Heart left ventricle (tissue), 16 donors: ENCODE data around the gene DNAI7. TPM values are rescaled to one million over a fixed set of nuclear protein-coding genes. Genes with fewer than 3 reads are reported as not detected.

Source experiments
- ATAC-seq, 4 donors: fragments of 200-7000 bp; cut with Tn5 transposase; one replicate each; pipeline ENCODE4 v1.9.1; 2020 to 2022; ENCODE audit warnings: moderate library complexity in 4 of 4, mild to moderate bottlenecking in 3 of 4, moderate number of reproducible peaks in 1 of 4
- DNase-seq, 5 donors: peaks; one replicate each; pipeline ENCODE4 v3.0.0-alpha.2; 2020
- H3K27ac ChIP-seq, 12 donors: fragments of 200-600 bp; sonication (generic) in 4 of 12; one replicate each; pipeline versions ENCODE4 v1.5.0 to v1.8.0; 2016 to 2022; ENCODE audit warnings: mild to moderate bottlenecking in 2 of 12
- H3K27me3 ChIP-seq, 9 donors: fragments of 200-600 bp; sonication (generic) in 2 of 9; one replicate each; pipeline versions ENCODE4 v1.5.1 to v1.8.0; 2016 to 2022; ENCODE audit warnings: mild to moderate bottlenecking in 3 of 9
- H3K36me3 ChIP-seq, 9 donors: fragments of 200-600 bp; sonication (generic) in 2 of 9; one replicate each; pipeline versions ENCODE4 v1.5.0 to v1.8.0; 2018 to 2022; ENCODE audit warnings: mild to moderate bottlenecking in 2 of 9
- H3K4me1 ChIP-seq, 12 donors: fragments of 200-600 bp; sonication (generic) in 4 of 12; one replicate each; pipeline versions ENCODE4 v1.5.0 to v1.8.0; 2016 to 2022; ENCODE audit warnings: mild to moderate bottlenecking in 3 of 12
- H3K4me3 ChIP-seq, 12 donors: fragments of 200-600 bp; sonication (generic) in 4 of 12; one replicate each; pipeline versions ENCODE4 v1.5.0 to v1.8.0; 2017 to 2022; ENCODE audit warnings: mild to moderate bottlenecking in 9 of 12, moderate library complexity in 4 of 12
- H3K9me3 ChIP-seq, 12 donors: fragments of 200-600 bp; sonication (generic) in 4 of 12; one replicate each; pipeline versions ENCODE4 v1.5.0 to v1.8.0; 2016 to 2022; ENCODE audit warnings: mild to moderate bottlenecking in 1 of 12
- POLR2A ChIP-seq, 2 donors: fragments of 450-650 bp; IDR thresholded peaks; one replicate each; pipeline ENCODE4 v1.6.1; 2017; ENCODE audit warnings: antibody characterized with exemption in 2 of 2, mild to moderate bottlenecking in 2 of 2, moderate library complexity in 2 of 2
- WGBS, 4 donors: extraction: QIAGEN DNeasy Blood & Tissue Kit in 2 of 4; methylation state at CpG; one replicate each; pipeline versions ENCODE4 v1.1.5 to v1.1.7; 2013 to 2018; 5-methylcytosine and 5-hydroxymethylcytosine counted together
- intact Hi-C, 10 donors: fragments of 100-400 bp; cut with DNase I; formaldehyde crosslinking; loops; one replicate each; pipeline versions ENCODE4 v1.11.1 to v1.14.2; 2022
- polyA plus RNA-seq, 2 donors: library from polyadenylated mRNA; stranded (reverse); fragments of 200-250 nt; gene quantifications; one replicate each; pipeline ENCODE4 v1.2.3, GENCODE V29; 2013
- total RNA-seq, 9 donors: library from RNA; depleted of rRNA in 2 of 9; stranded (reverse); fragments of >200 nt in 2 of 9; fragmentation: NEBNext Ultra II Directional in 3 of 9; extraction: Animal tissue kit (Norgen Biotek cat#: 25700) in 3 of 9; gene quantifications; one replicate each; pipeline versions ENCODE4 v1.1.0 to v1.2.4, GENCODE V29; 2016 to 2023
- TF ChIP-seq, protein P1 (sequence below), 12 donors: fragments of 200-600 bp; sonication (generic) in 4 of 12; IDR thresholded peaks; one replicate each; pipeline versions ENCODE4 v1.5.0 to v1.8.0; 2018 to 2022; ENCODE audit warnings: antibody characterized with exemption in 12 of 12, mild to moderate bottlenecking in 5 of 12
- donor health status: ischemic (EF 13 %, LVEDD 7.1; RV severe dilation, severe dysfunction).
- donor health status: healthy with polysubstance abuse.
- donor health status: DM: no; HTN: yes; CAD: no.
- donor health status: DM: no; HTN: no; CAD: no.
- donor health status: ischemic (EF 25% LVEDD 6.9; RV normal size, moderate dysfunction).
- donor health status: ischemic (EF 25% LVEDD 5.7; RV mildly dilated, moderate dysfunction).
- donor health status: healthy.
- donor health status: DM: yes; HTN: yes; CAD: no.
- donor health status: ischemic (EF 35%, LVEDD 5.7; RV mildly dilated, moderate dysfunction).
- donor health status: nonischemic (EF 11% LVEDD 7.7; RV severe dilation, severe dysfunction).
- donor health status: DM: yes; HTN: yes; CAD: no.
- donor health status: PGD.
- donor health status: ischemic (EF 29% LVEDD 5.4; RV normal size, mild dysfunction).
- donor health status: nonischemic (EF 23%, LVEDD 6.1; RV moderate dilation, normal function).

DNAI7 gene
- total and polyA plus RNA-seq, 11 donors: 0.10 to 1.9 (median 0.78) TPM; not detected in 1

GRCh38 chr12:25113651-25114050, 81.3 kb downstream of the DNAI7 start:
- Histone ChIP-seq H3K27me3 (no peaks in the 10 kb centered on the region), H3K4me1 (no peaks in the 10 kb centered on the region), H3K27ac (no peak overlapping the region), H3K9me3 (no peaks in the 10 kb centered on the region), H3K4me3 (no peak overlapping the region), H3K36me3 (peaks cover 0 to 3% (median 0%) of the 10 kb centered on the region in 9 donors)
- whole genome bisulfite sequencing, 4 donors: 67 to 99% (median 97%) methylated on average over 3 of the region's 3 CpGs
- intact Hi-C loops: no loop called here
- ATAC-seq (no peak), DNase-seq (no peak)
- no peak for TF ChIP-seq POLR2A (IDR thresholded peaks at IDR 0.05)
- TF ChIP-seq, protein P1, sequence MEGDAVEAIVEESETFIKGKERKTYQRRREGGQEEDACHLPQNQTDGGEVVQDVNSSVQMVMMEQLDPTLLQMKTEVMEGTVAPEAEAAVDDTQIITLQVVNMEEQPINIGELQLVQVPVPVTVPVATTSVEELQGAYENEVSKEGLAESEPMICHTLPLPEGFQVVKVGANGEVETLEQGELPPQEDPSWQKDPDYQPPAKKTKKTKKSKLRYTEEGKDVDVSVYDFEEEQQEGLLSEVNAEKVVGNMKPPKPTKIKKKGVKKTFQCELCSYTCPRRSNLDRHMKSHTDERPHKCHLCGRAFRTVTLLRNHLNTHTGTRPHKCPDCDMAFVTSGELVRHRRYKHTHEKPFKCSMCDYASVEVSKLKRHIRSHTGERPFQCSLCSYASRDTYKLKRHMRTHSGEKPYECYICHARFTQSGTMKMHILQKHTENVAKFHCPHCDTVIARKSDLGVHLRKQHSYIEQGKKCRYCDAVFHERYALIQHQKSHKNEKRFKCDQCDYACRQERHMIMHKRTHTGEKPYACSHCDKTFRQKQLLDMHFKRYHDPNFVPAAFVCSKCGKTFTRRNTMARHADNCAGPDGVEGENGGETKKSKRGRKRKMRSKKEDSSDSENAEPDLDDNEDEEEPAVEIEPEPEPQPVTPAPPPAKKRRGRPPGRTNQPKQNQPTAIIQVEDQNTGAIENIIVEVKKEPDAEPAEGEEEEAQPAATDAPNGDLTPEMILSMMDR (IDR thresholded peaks at IDR 0.05): no peak

DNA sequence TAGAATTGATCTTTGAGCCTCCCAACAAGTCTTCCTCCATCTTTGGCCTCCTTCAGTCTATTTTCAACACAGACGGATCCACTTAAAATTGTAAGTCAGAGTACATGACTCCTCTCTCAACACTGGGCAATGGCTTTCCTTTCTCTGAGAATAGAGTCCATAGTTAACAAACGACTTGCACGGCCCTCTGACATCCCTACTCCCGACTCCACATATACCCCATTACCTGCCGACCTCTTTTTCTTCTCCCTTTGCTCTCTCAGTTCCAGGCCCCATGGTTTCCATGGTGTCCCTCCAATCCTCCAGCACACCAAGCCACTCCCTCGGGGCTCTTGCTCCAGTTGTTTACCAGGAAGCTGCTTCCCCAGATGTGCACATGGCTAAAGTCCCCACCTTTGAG, 84.7 kb downstream of the DNAI7 start:
- Histone ChIP-seq H3K4me1 (no peaks in the 10 kb centered on the region), H3K27ac (no peak overlapping the region), H3K4me3 (no peak overlapping the region), H3K27me3 (no peaks in the 10 kb centered on the region), H3K36me3 (peaks cover 0 to 14% (median 4%) of the 10 kb centered on the region in 9 donors), H3K9me3 (no peaks in the 10 kb centered on the region)
- ATAC-seq: no peak
- intact Hi-C loops: no loop called here
- 88 to 91% (median 89%) methylated on average over 6 of the region's 6 CpGs for WGBS, 4 donors
- TF ChIP-seq, protein P1 (IDR thresholded peaks at IDR 0.05): no peak
- no peak for TF ChIP-seq POLR2A (IDR thresholded peaks at IDR 0.05)
- DNase-seq: no peak

GRCh38 chr12:25107920-25108319, 87.0 kb downstream of the DNAI7 start:
- ATAC-seq (no peak), DNase-seq (no peak)
- no peak overlapping the region for H3K27ac ChIP-seq
- TF ChIP-seq, protein P1 (IDR thresholded peaks at IDR 0.05): no peak
- no peak for TF ChIP-seq POLR2A (IDR thresholded peaks at IDR 0.05)
- intact Hi-C loops: no loop called here
- WGBS, 4 donors: 85 to 89% (median 87%) methylated on average over 4 of the region's 4 CpGs
- no peaks in the 10 kb centered on the region for H3K27me3 ChIP-seq
- peaks cover 0 to 25% (median 12%) of the 10 kb centered on the region in 9 donors for H3K36me3 ChIP-seq
- no peak overlapping the region for H3K4me3 ChIP-seq
- no peaks in the 10 kb centered on the region for H3K9me3 ChIP-seq
- H3K4me1 ChIP-seq: no peaks in the 10 kb centered on the region

- Histone ChIP-seq H3K27me3 (no peaks in the 10 kb centered on the region), H3K4me3 (no peak overlapping the region), H3K4me1 (no peaks in the 10 kb centered on the region), H3K9me3 (no peaks in the 10 kb centered on the region), H3K27ac (no peak overlapping the region), H3K36me3 (peaks cover 0 to 34% (median 19%) of the 10 kb centered on the region in 9 donors)
- ATAC-seq: no peak
- no peak for DNase-seq
- intact Hi-C loops: no loop called here
- no peak for TF ChIP-seq POLR2A (IDR thresholded peaks at IDR 0.05)
Measured at GRCh38 chr12:25106818-25107217, 88.1 kb downstream of the DNAI7 start.

DNA sequence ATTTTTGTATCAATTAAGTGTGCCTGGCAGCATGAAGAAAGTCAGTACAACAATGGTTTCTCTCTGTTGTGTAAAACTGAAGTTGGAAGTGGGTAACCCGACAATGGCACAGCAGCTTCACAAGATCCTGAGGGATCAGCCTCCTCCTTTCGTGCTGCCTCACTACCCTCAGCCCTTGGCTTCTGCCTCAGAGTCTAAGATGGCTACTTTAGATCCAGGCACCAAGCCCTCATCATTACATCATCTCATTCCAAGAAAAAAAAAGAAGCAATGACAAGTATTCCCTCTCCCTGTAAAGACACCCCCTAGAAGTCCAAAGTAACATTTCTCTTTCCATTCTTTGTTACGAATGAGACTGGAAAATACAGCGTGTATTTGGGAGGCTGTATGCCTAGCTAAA, 92.6 kb downstream of the DNAI7 start:
- intact Hi-C loops: no loop called here
- Histone ChIP-seq H3K4me1 (peaks cover 0 to 4% (median 0%) of the 10 kb centered on the region in 12 donors), H3K27ac (no peak overlapping the region), H3K9me3 (no peaks in the 10 kb centered on the region), H3K27me3 (no peaks in the 10 kb centered on the region), H3K4me3 (no peak overlapping the region), H3K36me3 (peaks cover 0 to 36% (median 8%) of the 10 kb centered on the region in 9 donors)
- no peak for TF ChIP-seq POLR2A (IDR thresholded peaks at IDR 0.05)
- TF ChIP-seq, protein P1 (IDR thresholded peaks at IDR 0.05): no peak
- ATAC-seq (no peak), DNase-seq (no peak)
- 69 to 85% (median 82%) methylated on average over 4 of the region's 4 CpGs for WGBS, 4 donors
